GM23248 (cell line): ENCODE results near the gene MNT.

ENCODE experiments used
- EZH2 ChIP-seq: fragments of 200-600 bp; sonication (generic); IDR thresholded peaks from 2 replicates; pipeline ENCODE4 v1.6.1; 2018; ENCODE audit warnings: antibody characterized with exemption, mild to moderate bottlenecking; ENCODE audit not compliant: insufficient read depth, poor library complexity, severe bottlenecking
- EZH2phosphoT487 ChIP-seq: fragments of 200-600 bp; sonication (generic); IDR thresholded peaks from 2 replicates; pipeline ENCODE4 v1.6.1; 2018; ENCODE audit warnings: antibody characterized with exemption, moderate library complexity, mild to moderate bottlenecking, low read depth; ENCODE audit not compliant: insufficient read depth

GRCh38 chr17:2386400-2387085, 14.3 kb downstream of the MNT start:
- no peak for TF ChIP-seq EZH2
- no peak for TF ChIP-seq EZH2phosphoT487
